Eye (tissue), 1 donor: Measurements from ENCODE around the gene HS3ST6.
"Not testable (repeated sequence)": the region's sequence is repeated elsewhere in the genome, so short reads cannot be mapped to it uniquely, and the experiment has no call there.

ENCODE experiments used
- DNase-seq: peaks from one replicate; pipeline ENCODE4 v3.0.0-alpha.2; 2015

Gene HS3ST6

GRCh38 chr16:1876066-1876465 is 42.1 kb downstream of the HS3ST6 start:
- not testable (repeated sequence) for DNase-seq

GRCh38 chr16:1874854-1875253 is 43.4 kb downstream of the HS3ST6 start:
- no peak for DNase-seq

- peak; percentile 79 for DNase-seq
These were observed 46.1 kb downstream of the HS3ST6 start, which contains the start of gene MEIOB for GRCh38 chr16:1871974-1872635. Gene MEIOB (minus strand): TSS chr16:1872164. CDS start chr16:1868175, 3,989 bp downstream.

GRCh38 chr16:1870365-1871082 is 47.7 kb downstream of the HS3ST6 start:
- DNase-seq, result no peak

GRCh38 chr16:1865902-1866690 is 52.1 kb downstream of the HS3ST6 start:
- DNase-seq, result no peak

GRCh38 chr16:1863681-1864460 is 54.3 kb downstream of the HS3ST6 start:
- DNase-seq, result peak; percentile 72

GRCh38 chr16:1862394-1862793 is 55.8 kb downstream of the HS3ST6 start:
- DNase-seq, result no peak

GRCh38 chr16:1861730-1862129 is 56.5 kb downstream of the HS3ST6 start:
- DNase-seq, result no peak
